KMS-11 (cell line): ENCODE data around the gene MTAP.

Experiments used
- H2AFZ ChIP-seq: fragments of 200-600 bp; sonication (generic); 2 replicates; pipeline ENCODE4 v1.6.1; 2016; ENCODE audit warnings: antibody characterized with exemption, mixed run types, low read depth
- H3K27ac ChIP-seq: fragments of 200-600 bp; sonication (generic); 2 replicates; pipeline ENCODE4 v1.6.1; 2016; ENCODE audit warnings: mild to moderate bottlenecking, mixed run types
- H3K27me3 ChIP-seq: fragments of 200-600 bp; sonication (generic); 2 replicates; pipeline ENCODE4 v1.6.1; 2017; ENCODE audit warnings: mild to moderate bottlenecking, low read depth, mixed run types, moderate library complexity; ENCODE audit not compliant: insufficient read depth
- H3K36me3 ChIP-seq: fragments of 200-600 bp; sonication (generic); 2 replicates; pipeline ENCODE4 v1.6.1; 2017; ENCODE audit warnings: mild to moderate bottlenecking, mixed run types; ENCODE audit not compliant: insufficient read depth
- H3K4me1 ChIP-seq: fragments of 200-600 bp; sonication (generic); 2 replicates; pipeline ENCODE4 v1.6.1; 2016; ENCODE audit warnings: mild to moderate bottlenecking, low read depth, mixed run types; ENCODE audit not compliant: poor library complexity, severe bottlenecking
- H3K4me2 ChIP-seq: fragments of 200-600 bp; sonication (generic); 2 replicates; pipeline ENCODE4 v1.7.0; 2016; ENCODE audit warnings: mild to moderate bottlenecking, mixed run types
- H3K4me3 ChIP-seq: fragments of 200-600 bp; sonication (generic); IDR thresholded peaks from 2 replicates; pipeline ENCODE4 v1.6.1; 2017; ENCODE audit warnings: low read depth, low read length, mixed read lengths; ENCODE audit not compliant: insufficient read depth
- H3K79me2 ChIP-seq: fragments of 200-600 bp; sonication (generic); 2 replicates; pipeline ENCODE4 v1.6.1; 2016; ENCODE audit warnings: low read depth, mixed run types; ENCODE audit not compliant: insufficient read depth
- H3K9ac ChIP-seq: fragments of 200-600 bp; sonication (generic); 2 replicates; pipeline ENCODE4 v1.6.1; 2016; ENCODE audit warnings: mild to moderate bottlenecking, mixed run types
- H4K20me1 ChIP-seq: fragments of 200-600 bp; sonication (generic); 2 replicates; pipeline ENCODE4 v1.6.1; 2016; ENCODE audit warnings: mild to moderate bottlenecking, mixed run types; ENCODE audit not compliant: insufficient read depth
- TF ChIP-seq, protein P1 (sequence below): fragments of 200-600 bp; sonication (generic); conservative IDR thresholded peaks from 2 replicates; pipeline ENCODE4 v1.6.1; 2017; ENCODE audit warnings: low read depth, mild to moderate bottlenecking, antibody characterized with exemption, low read length, moderate library complexity, mixed read lengths

MTAP gene

DNA sequence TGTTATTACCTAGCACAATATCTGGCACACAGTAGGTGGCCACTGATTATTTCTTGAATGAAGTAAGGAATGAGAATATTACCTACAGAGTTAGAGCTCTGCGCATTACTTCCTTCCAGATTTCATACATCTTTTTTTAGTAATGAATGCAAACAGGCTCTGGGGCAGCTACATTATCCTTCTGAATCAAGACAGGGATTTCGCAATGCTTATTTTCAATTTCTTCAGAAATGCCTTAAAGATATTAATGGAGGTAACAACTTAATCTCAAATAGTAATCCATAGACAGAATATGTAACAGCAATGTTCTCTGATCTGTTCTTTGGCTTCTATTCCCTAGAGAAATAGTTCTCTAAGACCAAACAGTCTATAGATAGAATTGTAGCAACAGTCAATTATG is 159.1 kb downstream of the MTAP start:
- Histone ChIP-seq H2AFZ (no peak overlapping the region), H3K4me2 (no peak overlapping the region), H3K27me3 (no peaks in the 10 kb centered on the region), H3K9ac (no peak overlapping the region), H3K4me3 (no peak overlapping the region), H3K79me2 (no peaks in the 10 kb centered on the region), H3K36me3 (no peaks in the 10 kb centered on the region), H3K4me1 (peaks cover 3% of the 10 kb centered on the region), H4K20me1 (no peaks in the 10 kb centered on the region), H3K27ac (no peak overlapping the region)
- TF ChIP-seq, protein P1, sequence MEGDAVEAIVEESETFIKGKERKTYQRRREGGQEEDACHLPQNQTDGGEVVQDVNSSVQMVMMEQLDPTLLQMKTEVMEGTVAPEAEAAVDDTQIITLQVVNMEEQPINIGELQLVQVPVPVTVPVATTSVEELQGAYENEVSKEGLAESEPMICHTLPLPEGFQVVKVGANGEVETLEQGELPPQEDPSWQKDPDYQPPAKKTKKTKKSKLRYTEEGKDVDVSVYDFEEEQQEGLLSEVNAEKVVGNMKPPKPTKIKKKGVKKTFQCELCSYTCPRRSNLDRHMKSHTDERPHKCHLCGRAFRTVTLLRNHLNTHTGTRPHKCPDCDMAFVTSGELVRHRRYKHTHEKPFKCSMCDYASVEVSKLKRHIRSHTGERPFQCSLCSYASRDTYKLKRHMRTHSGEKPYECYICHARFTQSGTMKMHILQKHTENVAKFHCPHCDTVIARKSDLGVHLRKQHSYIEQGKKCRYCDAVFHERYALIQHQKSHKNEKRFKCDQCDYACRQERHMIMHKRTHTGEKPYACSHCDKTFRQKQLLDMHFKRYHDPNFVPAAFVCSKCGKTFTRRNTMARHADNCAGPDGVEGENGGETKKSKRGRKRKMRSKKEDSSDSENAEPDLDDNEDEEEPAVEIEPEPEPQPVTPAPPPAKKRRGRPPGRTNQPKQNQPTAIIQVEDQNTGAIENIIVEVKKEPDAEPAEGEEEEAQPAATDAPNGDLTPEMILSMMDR, result no peak

DNA sequence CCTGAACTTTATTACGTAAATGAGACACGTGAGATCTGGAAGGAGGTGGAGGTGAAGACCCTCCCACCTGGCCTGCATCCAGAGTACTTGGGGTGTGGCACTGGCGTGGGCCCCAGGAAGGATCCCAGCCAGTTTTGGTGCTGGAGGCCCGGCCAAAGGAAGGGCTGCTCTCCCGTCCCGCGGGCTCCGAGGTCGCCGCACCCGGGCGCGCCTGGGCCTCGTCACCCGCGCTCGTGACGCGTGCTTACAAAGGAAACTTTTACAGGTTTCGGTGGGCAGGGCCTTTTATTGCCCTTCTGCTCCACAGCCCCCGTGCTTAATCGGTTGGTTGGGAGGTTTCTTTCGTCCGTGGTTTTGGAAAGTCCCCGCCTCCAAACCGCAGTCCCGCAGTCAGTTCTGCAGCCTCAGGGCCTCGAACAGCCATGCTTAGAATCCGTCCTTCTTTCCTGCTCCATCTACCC is 162.5 kb downstream of the MTAP start:
- Histone ChIP-seq H3K36me3 (peaks cover 23% of the 10 kb centered on the region; the same call in 1 of the 2 replicates), H3K4me3 (no peak overlapping the region), H3K4me2 (no peak overlapping the region), H4K20me1 (no peaks in the 10 kb centered on the region), H3K27ac (no peak overlapping the region), H3K27me3 (no peaks in the 10 kb centered on the region), H3K4me1 (no peaks in the 10 kb centered on the region), H2AFZ (no peak overlapping the region), H3K9ac (no peak overlapping the region), H3K79me2 (no peaks in the 10 kb centered on the region)
- TF ChIP-seq, protein P1, result no peak

GRCh38 chr9:21965401-21965951 is 163.0 kb downstream of the MTAP start:
- no peaks in the 10 kb centered on the region for H3K27me3 ChIP-seq
- H3K4me1 ChIP-seq, result no peaks in the 10 kb centered on the region
- no peak overlapping the region for H3K4me3 ChIP-seq
- TF ChIP-seq, protein P1, result no peak
- no peak overlapping the region for H3K27ac ChIP-seq
- H3K4me2 ChIP-seq, result no peak overlapping the region
- H3K36me3 ChIP-seq, result peaks cover 26% of the 10 kb centered on the region; the same call in 1 of the 2 replicates
- H2AFZ ChIP-seq, result no peak overlapping the region
- no peaks in the 10 kb centered on the region for H3K79me2 ChIP-seq
- H4K20me1 ChIP-seq, result no peaks in the 10 kb centered on the region
- H3K9ac ChIP-seq, result no peak overlapping the region

GRCh38 chr9:21966140-21966851 is 163.9 kb downstream of the MTAP start:
- TF ChIP-seq, protein P1, result no peak
- no peak overlapping the region for H3K9ac ChIP-seq
- no peaks in the 10 kb centered on the region for H3K4me1 ChIP-seq
- no peaks in the 10 kb centered on the region for H3K27me3 ChIP-seq
- H3K36me3 ChIP-seq, result peaks cover 28% of the 10 kb centered on the region; the same call in 1 of the 2 replicates
- H3K4me3 ChIP-seq, result no peak overlapping the region
- no peaks in the 10 kb centered on the region for H4K20me1 ChIP-seq
- no peak overlapping the region for H3K27ac ChIP-seq
- peaks cover 3% of the 10 kb centered on the region; the same call in 1 of the 2 replicates for H3K79me2 ChIP-seq
- H2AFZ ChIP-seq, result no peak overlapping the region
- H3K4me2 ChIP-seq, result no peak overlapping the region
